Suprapubic skin (tissue), 4 donors: Measurements from ENCODE around the gene GABRB3. TPM values are rescaled to one million over a fixed set of nuclear protein-coding genes. Genes with fewer than 3 reads are reported as not detected.

Source experiments
- DNase-seq, 2 donors: peaks; one replicate each; pipeline ENCODE4 v3.0.0-alpha.2; 2019; ENCODE audit warnings: low spot score in 2 of 2
- H3K27ac ChIP-seq: fragments of 200-600 bp; sonication (generic); one replicate; pipeline ENCODE4 v1.5.1; 2019
- H3K27me3 ChIP-seq: fragments of 200-600 bp; sonication (generic); one replicate; pipeline ENCODE4 v1.5.1; 2019
- H3K36me3 ChIP-seq: fragments of 200-600 bp; sonication (generic); one replicate; pipeline ENCODE4 v1.5.1; 2019
- H3K4me1 ChIP-seq: fragments of 200-600 bp; sonication (generic); one replicate; pipeline ENCODE4 v1.5.1; 2019
- H3K4me3 ChIP-seq: fragments of 200-600 bp; sonication (generic); one replicate; pipeline ENCODE4 v1.5.1; 2019; ENCODE audit warnings: mild to moderate bottlenecking
- H3K9me3 ChIP-seq: fragments of 200-600 bp; sonication (generic); one replicate; pipeline ENCODE4 v1.5.1; 2019
- CTCF ChIP-seq, 2 donors: fragments of 200-600 bp in 1 of 2; fragments of 450-650 bp in 1 of 2; sonication (generic) in 1 of 2; IDR thresholded peaks; one replicate each; pipeline ENCODE4 v1.5.1; 2016 to 2019; ENCODE audit warnings: antibody characterized with exemption in 2 of 2, mild to moderate bottlenecking in 1 of 2, moderate library complexity in 1 of 2
- EP300 ChIP-seq: sonication (generic); formaldehyde crosslinking; IDR thresholded peaks from one replicate; pipeline ENCODE4 v1.6.1; 2017; ENCODE audit warnings: antibody characterized with exemption
- POLR2A ChIP-seq, 2 donors: fragments of 450-650 bp; IDR thresholded peaks; one replicate each; pipeline ENCODE4 v1.6.1; 2017; ENCODE audit warnings: antibody characterized with exemption in 2 of 2, mild to moderate bottlenecking in 2 of 2, moderate library complexity in 2 of 2
- POLR2AphosphoS5 ChIP-seq, 3 donors: sonication (generic); formaldehyde crosslinking; IDR thresholded peaks; one replicate each; pipeline ENCODE4 v1.6.1; 2017; ENCODE audit warnings: antibody characterized with exemption in 3 of 3
- whole genome bisulfite sequencing: methylation state at CpG from one replicate; pipeline ENCODE4 v1.1.5; 2018; 5-methylcytosine and 5-hydroxymethylcytosine counted together
- total RNA-seq, 4 donors: library from RNA; depleted of rRNA; stranded (reverse); fragments of >200 nt; gene quantifications; one replicate each; pipeline ENCODE4 v1.1.0, GENCODE V29; 2016

The GABRB3 gene
- total RNA-seq, 4 donors from 2014 or later: 0.48 to 4.8 (median 2.2) TPM

- H3K4me1 ChIP-seq: no peaks in the 10 kb centered on the region
- no peaks in the 10 kb centered on the region for H3K36me3 ChIP-seq
- no peak for DNase-seq
- H3K27me3 ChIP-seq: no peaks in the 10 kb centered on the region
- H3K4me3 ChIP-seq: no peak overlapping the region
- no peaks in the 10 kb centered on the region for H3K9me3 ChIP-seq
- H3K27ac ChIP-seq: no peak overlapping the region
- WGBS: 59% methylated on average over 8 of the region's 8 CpGs
- no peak for TF ChIP-seq POLR2AphosphoS5 (IDR thresholded peaks at IDR 0.05)
- no peak for TF ChIP-seq EP300
Observed at GRCh38 chr15:26757141-26757540, 15.7 kb downstream of the GABRB3 start.

GRCh38 chr15:26744894-26745293, 28.0 kb downstream of the GABRB3 start:
- 73% methylated on average over 7 of the region's 7 CpGs for WGBS
- Histone ChIP-seq H3K36me3 (no peaks in the 10 kb centered on the region), H3K9me3 (no peaks in the 10 kb centered on the region), H3K27ac (no peak overlapping the region), H3K4me3 (no peak overlapping the region), H3K4me1 (no peaks in the 10 kb centered on the region), H3K27me3 (no peaks in the 10 kb centered on the region)
- DNase-seq: no peak
- TF ChIP-seq POLR2AphosphoS5 (IDR thresholded peaks at IDR 0.05) (no peak), EP300 (no peak), POLR2A (IDR thresholded peaks at IDR 0.05) (no peak), CTCF (IDR thresholded peaks at IDR 0.05) (no peak)

GRCh38 chr15:26739791-26740190, 33.1 kb downstream of the GABRB3 start:
- no peak for DNase-seq
- no peak overlapping the region for H3K4me3 ChIP-seq
- H3K4me1 ChIP-seq: no peaks in the 10 kb centered on the region
- H3K36me3 ChIP-seq: no peaks in the 10 kb centered on the region
- no peaks in the 10 kb centered on the region for H3K27me3 ChIP-seq
- TF ChIP-seq POLR2AphosphoS5 (IDR thresholded peaks at IDR 0.05) (no peak), EP300 (no peak), CTCF (IDR thresholded peaks at IDR 0.05) (no peak), POLR2A (IDR thresholded peaks at IDR 0.05) (no peak)
- WGBS: 69% methylated on average over 7 of the region's 7 CpGs
- no peaks in the 10 kb centered on the region for H3K9me3 ChIP-seq
- no peak overlapping the region for H3K27ac ChIP-seq

GRCh38 chr15:26738996-26739395, 33.9 kb downstream of the GABRB3 start:
- no peak overlapping the region for H3K27ac ChIP-seq
- no peaks in the 10 kb centered on the region for H3K36me3 ChIP-seq
- no peaks in the 10 kb centered on the region for H3K27me3 ChIP-seq
- no peak overlapping the region for H3K4me3 ChIP-seq
- no peaks in the 10 kb centered on the region for H3K9me3 ChIP-seq
- WGBS: 86% methylated on average over 9 of the region's 9 CpGs
- TF ChIP-seq POLR2AphosphoS5 (IDR thresholded peaks at IDR 0.05) (no peak), POLR2A (IDR thresholded peaks at IDR 0.05) (no peak), EP300 (no peak), CTCF (IDR thresholded peaks at IDR 0.05) (no peak)
- no peak for DNase-seq
- H3K4me1 ChIP-seq: no peaks in the 10 kb centered on the region

GRCh38 chr15:26736502-26737248, 36.2 kb downstream of the GABRB3 start:
- Histone ChIP-seq H3K9me3 (no peaks in the 10 kb centered on the region), H3K4me3 (no peak overlapping the region), H3K4me1 (no peaks in the 10 kb centered on the region), H3K27ac (no peak overlapping the region), H3K36me3 (no peaks in the 10 kb centered on the region), H3K27me3 (no peaks in the 10 kb centered on the region)
- DNase-seq: no peak
- no peak for TF ChIP-seq POLR2A (IDR thresholded peaks at IDR 0.05)
- no peak for TF ChIP-seq EP300
- TF ChIP-seq POLR2AphosphoS5 (IDR thresholded peaks at IDR 0.05): no peak
- no peak for TF ChIP-seq CTCF (IDR thresholded peaks at IDR 0.05)
- WGBS: 69% methylated on average over 11 of the region's 11 CpGs
